OCI-LY1 (cell line): Measurements from ENCODE around the gene COQ5.

Experiments
- CTCF ChIP-seq: fragments of 200-600 bp; sonication (generic), shearing (Covaris generic); IDR thresholded peaks from 2 replicates; pipeline ENCODE4 v1.5.1; 2017; ENCODE audit warnings: mild to moderate bottlenecking, antibody characterized with exemption, low read length, moderate library complexity, mixed read lengths
- EZH2 ChIP-seq: fragments of 200-600 bp; sonication (generic), shearing (Covaris generic); IDR thresholded peaks from 2 replicates; pipeline ENCODE4 v1.8.0; 2017; ENCODE audit warnings: borderline replicate concordance, mixed run types, mild to moderate bottlenecking, antibody characterized with exemption, low read length, moderate library complexity, mixed read lengths

GRCh38 chr12:120544691-120545090, 15.7 kb upstream of the COQ5 start:
- TF ChIP-seq CTCF (no peak), EZH2 (no peak)
